ENCODE results near the gene NBAS. TPM values are rescaled to one million over a fixed set of nuclear protein-coding genes. Genes with fewer than 3 reads are reported as not detected.

The NBAS gene
- total and polyA plus RNA-seq, 2 of the 4 experiments (the other 2 are of a cell fraction) = 22.3 to 105 TPM

GRCh38 chr2:15136639-15137038 is 424.5 kb downstream of the NBAS start:
- H3K79me1 ChIP-seq (ENCODE audit: low read depth in 1 of 2, low read length in 2 of 2) = no peaks in the 10 kb centered on the region
- no peak overlapping the region for H2AFZ ChIP-seq (replicated peaks; ENCODE audit: low read length, poor library complexity)
- CTCF ChIA-PET = no interaction called here
- peaks cover 3% of the 10 kb centered on the region; the same call in 1 of the 2 replicates for H3K9me3 ChIP-seq (ENCODE audit: control insufficient read depth, insufficient read depth, low read length)
- no peak overlapping the region for H3K14ac ChIP-seq (replicated peaks; ENCODE audit: low read depth, low read length)
- no peak overlapping the region for H3K4me2 ChIP-seq (ENCODE audit: low read depth, low read length)
- H3K18ac ChIP-seq (ENCODE audit: low read depth, low read length) = no peak overlapping the region
- no peaks in the 10 kb centered on the region for H3K4me1 ChIP-seq (ENCODE audit: control insufficient read depth, insufficient read depth, low read length)
- no peak overlapping the region for H2BK5ac ChIP-seq (ENCODE audit: low read depth, low read length, poor library complexity, severe bottlenecking)
- H4K8ac ChIP-seq (ENCODE audit: low read depth in 2 of 2, low read length in 2 of 2) = no peak overlapping the region
- no peak overlapping the region for H3K4ac ChIP-seq (ENCODE audit: low read depth, low read length)
- no peaks in the 10 kb centered on the region for H3K9me1 ChIP-seq (ENCODE audit: insufficient read depth, low read length)
- H2BK120ac ChIP-seq (ENCODE audit: low read depth, low read length) = no peak overlapping the region
- H2BK15ac ChIP-seq (ENCODE audit: low read depth, low read length) = no peak overlapping the region
- H3K9ac ChIP-seq (ENCODE audit: low read depth, low read length) = no peak overlapping the region
- no peak overlapping the region for H2AK5ac ChIP-seq (ENCODE audit: low read depth, low read length)
- H3K4me3 ChIP-seq (ENCODE audit: insufficient read depth, low read depth, low read length) = no peak overlapping the region
- H3K56ac ChIP-seq (ENCODE audit: extremely low read depth, insufficient read depth, low read length) = no peak overlapping the region
- H3K36me3 ChIP-seq (ENCODE audit: control insufficient read depth, insufficient read depth, low read length) = no peaks in the 10 kb centered on the region
- no peak overlapping the region for H3K23ac ChIP-seq (ENCODE audit: low read depth, low read length)
- H3K27me3 ChIP-seq (ENCODE audit: control insufficient read depth, insufficient read depth, low read length) = no peaks in the 10 kb centered on the region
- in situ Hi-C loops (cut with MboI; ENCODE audit: low sequenced_read_pairs) (no loop called here), intact Hi-C loops (cut with micrococcal nuclease) (no loop called here), dilution Hi-C loops (cut with HindIII; ENCODE audit: low sequenced_read_pairs, unreplicated experiment) (no loop called here)
- BruUV-seq (replicated peaks) = no TSS peak
- no peak overlapping the region for H2AK9ac ChIP-seq (replicated peaks; ENCODE audit: low read depth, low read length, poor library complexity)
- H2BK20ac ChIP-seq (ENCODE audit: low read depth, low read length) = no peak overlapping the region
- no peak overlapping the region for H3K27ac ChIP-seq (ENCODE audit: insufficient read depth, low read length)
- DNase-seq (no peak), ATAC-seq (ENCODE audit: low read depth) (no peak)
- TF ChIP-seq CTCF (conservative IDR thresholded peaks at IDR 0.05; ENCODE audit: low read depth, low read length) (no peak), SMC3 (IDR thresholded peaks at IDR 0.05; ENCODE audit: low read depth, low read length) (no peak)
- no peak overlapping the region for H4K91ac ChIP-seq (ENCODE audit: insufficient read depth, low read depth, low read length)
- no peak overlapping the region for H4K5ac ChIP-seq (ENCODE audit: low read depth, low read length)
- WGBS, 2 experiments (ENCODE audit: extremely low coverage in 2 of 2, insufficient read length in 1 of 2) = no CpG with 5 or more reads among the region's 6 CpGs
- POLR2A ChIA-PET (ENCODE audit: unreplicated experiment) = no interaction called here
- no peaks in the 10 kb centered on the region for H4K20me1 ChIP-seq (ENCODE audit: insufficient read depth, low read length)

Data from IMR-90 (cell line).